HG03521 (cell line): ENCODE measurements around the gene SPZ1.
"Not testable (repeated sequence)": the region's sequence is repeated elsewhere in the genome, so short reads cannot be mapped to it uniquely, and the experiment has no call there.

ENCODE experiments used
- ATAC-seq: cut with Tn5 transposase; IDR thresholded peaks from one replicate; pipeline ENCODE4 v1.9.1; 2021; ENCODE audit warnings: mild to moderate bottlenecking, moderate library complexity; ENCODE audit not compliant: unreplicated experiment

Gene SPZ1

GRCh38 chr5:80319702-80320101 is at the start of gene SPZ1:
TSS of gene SPZ1 (plus strand) at chr5:80320002. CDS start at chr5:80320216, 214 bp downstream.
- ATAC-seq: no peak

- not testable (repeated sequence) for ATAC-seq
Measured at GRCh38 chr5:80270543-80270942, 49.3 kb upstream of the SPZ1 start.

GRCh38 chr5:80275347-80275746 is 44.5 kb upstream of the SPZ1 start:
- no peak for ATAC-seq

GRCh38 chr5:80276186-80276585 is 43.6 kb upstream of the SPZ1 start:
- no peak for ATAC-seq

- ATAC-seq: no peak
Measured at GRCh38 chr5:80277191-80277590, 42.6 kb upstream of the SPZ1 start.

GRCh38 chr5:80282054-80282453 is 37.7 kb upstream of the SPZ1 start:
- no peak for ATAC-seq

- ATAC-seq: no peak
Measured at GRCh38 chr5:80283360-80283759, 36.4 kb upstream of the SPZ1 start.

- ATAC-seq: no peak
Measured at GRCh38 chr5:80284720-80285119, 35.1 kb upstream of the SPZ1 start.

GRCh38 chr5:80288177-80288576 is 31.6 kb upstream of the SPZ1 start:
- no peak for ATAC-seq

- no peak for ATAC-seq
Measured at GRCh38 chr5:80289320-80289719, 30.5 kb upstream of the SPZ1 start.

GRCh38 chr5:80291761-80292160 is 28.0 kb upstream of the SPZ1 start:
- no peak for ATAC-seq

- ATAC-seq: no peak
Measured at GRCh38 chr5:80296121-80296520, 23.7 kb upstream of the SPZ1 start.

- ATAC-seq: no peak
Measured at GRCh38 chr5:80299601-80300000, 20.2 kb upstream of the SPZ1 start.

- ATAC-seq: no peak
Measured at GRCh38 chr5:80300125-80300524, 19.7 kb upstream of the SPZ1 start.

- not testable (repeated sequence) for ATAC-seq
Measured at GRCh38 chr5:80300796-80301195, 19.0 kb upstream of the SPZ1 start.

- ATAC-seq: not testable (repeated sequence)
Measured at GRCh38 chr5:80301342-80301741, 18.5 kb upstream of the SPZ1 start.

GRCh38 chr5:80302636-80303035 is 17.2 kb upstream of the SPZ1 start:
- ATAC-seq: no peak

GRCh38 chr5:80308526-80308925 is 11.3 kb upstream of the SPZ1 start:
- ATAC-seq: no peak

- no peak for ATAC-seq
Measured at GRCh38 chr5:80309871-80310665, 9.7 kb upstream of the SPZ1 start.

- ATAC-seq: no peak
Measured at GRCh38 chr5:80315244-80315643, 4.6 kb upstream of the SPZ1 start.

GRCh38 chr5:80318212-80318611 is 1.6 kb upstream of the SPZ1 start:
- no peak for ATAC-seq

- no peak for ATAC-seq
Measured at GRCh38 chr5:80324912-80325311, 5.1 kb downstream of the SPZ1 start.

GRCh38 chr5:80326468-80326867 is 6.7 kb downstream of the SPZ1 start:
- ATAC-seq: no peak
